ENCODE measurements around the gene VPS45.
A peak's percentile ranks its signal among the peaks of the same experiment; 100 is the strongest.
"Not testable (repeated sequence)": the region's sequence is repeated elsewhere in the genome, so short reads cannot be mapped to it uniquely, and the experiment has no call there.

The VPS45 gene, protein sequence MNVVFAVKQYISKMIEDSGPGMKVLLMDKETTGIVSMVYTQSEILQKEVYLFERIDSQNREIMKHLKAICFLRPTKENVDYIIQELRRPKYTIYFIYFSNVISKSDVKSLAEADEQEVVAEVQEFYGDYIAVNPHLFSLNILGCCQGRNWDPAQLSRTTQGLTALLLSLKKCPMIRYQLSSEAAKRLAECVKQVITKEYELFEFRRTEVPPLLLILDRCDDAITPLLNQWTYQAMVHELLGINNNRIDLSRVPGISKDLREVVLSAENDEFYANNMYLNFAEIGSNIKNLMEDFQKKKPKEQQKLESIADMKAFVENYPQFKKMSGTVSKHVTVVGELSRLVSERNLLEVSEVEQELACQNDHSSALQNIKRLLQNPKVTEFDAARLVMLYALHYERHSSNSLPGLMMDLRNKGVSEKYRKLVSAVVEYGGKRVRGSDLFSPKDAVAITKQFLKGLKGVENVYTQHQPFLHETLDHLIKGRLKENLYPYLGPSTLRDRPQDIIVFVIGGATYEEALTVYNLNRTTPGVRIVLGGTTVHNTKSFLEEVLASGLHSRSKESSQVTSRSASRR

DNA sequence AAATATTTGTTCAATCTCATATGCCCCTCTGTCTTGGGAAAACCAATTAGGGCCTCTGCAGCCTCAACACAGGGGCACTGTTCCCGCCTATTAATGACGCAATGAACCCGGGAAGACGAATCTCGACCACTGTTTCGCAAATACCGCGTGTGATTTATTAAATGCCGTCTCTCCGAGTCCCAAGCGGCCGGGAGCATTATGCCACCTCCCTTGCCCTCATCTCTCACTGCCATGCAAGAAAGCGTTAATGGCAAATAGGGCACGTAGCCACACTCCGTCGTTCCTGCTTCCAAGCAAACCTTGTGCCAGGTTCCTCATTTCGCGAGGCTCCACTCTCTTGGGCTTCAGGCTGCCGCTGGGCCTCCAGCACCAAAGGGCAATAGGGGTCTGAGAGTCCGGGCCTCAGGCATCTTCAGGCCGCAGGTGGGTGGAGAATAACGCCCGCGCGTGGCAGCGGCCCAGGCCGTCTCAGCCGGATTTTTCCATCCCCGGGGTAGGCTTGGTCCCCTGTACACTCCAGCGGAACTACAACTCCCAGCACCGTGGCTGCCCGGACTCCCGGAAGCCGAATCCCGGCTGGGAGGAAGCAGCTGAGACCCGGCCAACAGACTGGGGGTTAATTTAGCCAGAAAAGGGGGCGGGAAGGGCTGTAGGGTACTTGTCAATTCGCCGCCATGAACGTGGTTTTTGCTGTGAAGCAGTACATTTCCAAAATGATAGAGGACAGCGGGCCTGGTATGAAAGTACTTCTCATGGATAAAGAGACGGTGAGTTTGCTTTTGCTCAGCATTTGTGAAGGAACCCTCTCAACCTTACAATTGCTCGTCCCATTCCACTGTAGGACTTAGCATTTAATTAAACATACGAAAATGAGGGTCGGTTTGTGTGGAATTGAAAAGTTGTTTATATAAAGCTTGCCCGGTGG, at the start of gene VPS45:
Gene VPS45, plus strand, starts transcription at position 593 of the 925 bp plus-strand sequence. Its CDS starts 82 bp downstream, at position 675.
- peak; percentile 89 for DNase-seq

DNA sequence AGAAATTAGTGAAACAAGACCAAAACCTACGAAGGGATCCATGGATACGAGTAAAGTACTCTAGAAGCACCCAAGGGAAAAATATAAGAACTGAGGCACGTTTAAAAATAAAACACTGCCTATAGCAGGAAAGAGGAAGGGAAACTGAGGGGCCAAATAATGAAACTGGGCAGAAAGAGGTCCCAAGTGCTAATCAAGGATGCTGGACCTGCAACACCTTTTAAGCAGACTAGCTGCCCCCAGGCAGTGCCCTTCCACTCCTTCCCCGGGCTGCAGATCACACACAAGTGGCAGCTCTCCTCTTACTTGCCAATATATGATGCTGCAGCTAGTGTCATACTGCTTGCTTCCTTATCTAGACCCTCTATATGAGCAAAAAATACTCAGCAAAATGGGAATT, 49.4 kb upstream of the VPS45 start:
- DNase-seq, result no peak

DNA sequence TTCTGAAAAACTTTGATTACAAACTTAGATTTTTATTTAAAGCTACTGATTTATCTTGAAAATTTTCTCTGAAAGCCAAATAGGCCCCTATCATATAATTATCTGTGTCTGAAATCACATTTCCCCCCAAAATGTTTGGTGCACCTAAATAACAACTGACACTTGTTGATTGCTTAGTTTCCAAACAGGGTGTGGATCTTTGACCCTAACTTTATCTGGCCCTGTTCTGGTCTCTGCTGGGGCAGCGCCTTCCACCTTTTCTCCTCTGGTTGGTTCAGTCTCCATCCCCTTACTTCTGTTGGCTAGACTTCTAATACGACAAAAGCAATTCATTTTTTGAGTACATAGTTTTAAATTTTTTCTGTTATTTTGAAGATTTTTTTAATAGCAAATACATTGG, 46.9 kb upstream of the VPS45 start:
- DNase-seq, result no peak

DNA sequence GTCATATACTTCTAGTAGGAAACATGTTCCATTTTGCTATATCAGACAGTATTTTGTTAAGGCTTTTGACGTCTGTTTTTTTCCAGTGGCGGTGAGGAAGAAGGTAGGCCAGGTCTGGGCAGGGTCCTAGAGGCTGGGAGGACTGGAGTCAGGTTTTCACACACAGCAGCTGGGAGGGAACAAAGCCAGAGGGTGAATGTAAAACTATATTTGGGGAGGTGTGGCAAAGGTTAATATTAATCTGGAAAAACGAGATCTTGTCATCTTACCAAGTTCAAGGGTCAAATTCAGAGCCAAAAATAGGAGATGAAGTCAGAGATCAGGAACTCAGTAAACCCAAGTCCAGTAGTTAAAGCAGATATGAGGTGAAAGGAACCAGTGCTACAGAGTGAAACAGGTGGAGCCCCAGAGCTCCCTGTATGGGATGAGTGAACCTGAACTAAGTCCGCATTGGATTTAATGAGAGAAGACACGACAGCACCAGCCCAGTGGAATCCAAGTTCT, 46.3 kb upstream of the VPS45 start:
- no peak for DNase-seq

DNA sequence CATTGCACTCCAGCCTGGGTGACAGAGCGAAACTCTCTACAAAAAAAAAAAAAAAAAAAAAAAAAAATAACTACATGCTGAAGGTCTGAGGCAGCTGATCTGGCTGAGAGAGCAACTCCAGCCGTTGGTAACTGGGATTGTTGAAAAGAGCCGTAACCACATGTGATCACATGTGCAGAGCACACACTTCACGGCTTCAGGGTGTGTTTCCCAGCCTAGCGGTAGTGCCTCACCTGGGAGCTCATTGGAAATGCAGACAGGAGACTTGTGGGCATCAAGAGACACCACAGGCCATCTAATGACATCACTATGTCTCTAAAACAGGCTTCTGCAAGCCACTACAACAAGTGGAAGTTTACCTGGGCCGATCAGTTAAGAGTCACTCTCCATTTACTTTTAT, 45.2 kb upstream of the VPS45 start:
- peak; percentile 81 for DNase-seq

DNA sequence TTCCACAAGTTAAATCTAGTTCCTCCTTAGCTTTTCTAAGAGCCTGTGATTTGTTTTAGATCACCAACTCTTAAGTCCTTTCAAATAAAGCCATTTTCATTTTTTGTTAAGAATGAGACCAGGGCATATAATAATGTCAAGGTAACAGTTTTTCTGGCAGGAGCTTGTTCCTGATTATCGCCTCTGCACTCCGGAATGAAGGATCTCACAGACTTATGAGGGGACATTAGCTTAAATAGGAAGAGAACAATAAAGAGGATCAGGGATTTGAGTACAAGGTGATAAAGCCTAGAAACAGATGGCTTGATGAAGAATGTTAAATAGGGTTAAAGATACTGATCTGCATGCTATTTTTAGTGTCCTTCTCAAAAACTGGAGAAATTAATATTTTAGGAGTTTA, 43.4 kb upstream of the VPS45 start:
- no peak for DNase-seq

DNA sequence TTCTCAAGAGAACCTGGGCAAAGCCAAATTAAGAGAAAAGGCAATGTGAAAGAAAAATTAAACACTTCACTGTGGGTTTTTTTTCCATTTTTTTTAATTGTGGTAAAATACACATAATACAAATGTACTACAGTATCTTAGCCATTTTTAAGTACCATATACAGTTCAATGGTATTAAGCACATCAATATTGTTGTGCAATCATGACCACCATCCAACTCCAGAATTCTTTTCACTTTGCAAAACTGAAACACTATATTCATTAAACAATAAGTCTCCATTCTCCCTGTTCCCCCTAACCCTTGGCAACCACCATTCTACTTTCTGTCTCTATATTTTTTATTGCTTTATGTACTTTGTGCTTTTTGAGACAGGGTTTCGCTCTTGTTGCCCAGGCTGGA, 39.3 kb upstream of the VPS45 start:
- no peak for DNase-seq

DNA sequence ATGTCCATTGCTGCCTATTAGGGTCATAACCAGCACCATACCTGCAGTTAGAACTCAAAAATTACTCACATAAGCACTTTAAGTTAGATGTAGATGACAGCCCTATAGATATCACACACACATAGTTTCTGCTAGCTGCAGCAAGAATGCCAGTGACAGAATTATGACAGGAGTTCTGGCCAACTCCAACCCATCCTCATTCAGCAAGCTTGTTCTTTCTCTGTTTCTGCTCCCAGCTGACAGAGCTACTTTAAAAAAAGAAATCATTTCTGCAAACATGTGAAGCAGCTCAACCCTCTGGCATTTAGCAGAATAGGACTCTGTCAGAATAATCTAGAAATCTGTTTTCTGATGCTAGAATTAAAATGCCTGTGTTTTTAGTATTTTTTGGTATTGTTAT, 33.2 kb upstream of the VPS45 start:
- no peak for DNase-seq

DNA sequence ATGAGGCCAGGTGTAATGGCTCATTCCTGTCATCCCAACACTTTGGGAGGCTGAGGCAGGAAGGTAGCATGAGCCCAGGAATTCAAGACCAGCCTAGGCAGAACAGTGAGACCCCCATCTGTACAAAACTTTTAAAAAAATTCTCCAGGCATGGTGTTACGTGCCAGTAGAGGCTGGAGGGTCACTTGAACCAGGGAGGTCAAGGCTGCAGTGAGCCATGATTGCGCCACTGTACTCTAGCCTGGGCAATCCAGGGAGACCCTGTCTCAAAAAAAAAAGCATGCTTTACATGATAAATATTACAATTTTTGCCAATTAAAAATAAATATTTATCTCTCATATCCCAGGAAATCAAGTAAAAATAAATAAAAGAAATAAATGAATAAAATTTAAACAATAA, 17.6 kb upstream of the VPS45 start:
- no peak for DNase-seq

DNA sequence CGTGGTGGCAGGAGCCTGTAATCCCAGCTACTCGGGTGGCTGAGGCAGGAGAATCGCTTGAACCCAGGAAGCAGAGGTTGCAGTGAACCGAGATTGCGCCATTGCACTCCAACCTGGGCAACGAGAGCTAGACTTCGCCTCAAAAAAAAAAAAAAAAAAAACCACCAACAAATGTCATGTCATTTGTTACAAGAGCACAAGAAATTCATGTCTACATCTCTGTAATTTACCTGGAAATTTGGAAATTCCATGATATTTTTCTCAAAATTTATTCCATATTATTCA, 16.5 kb upstream of the VPS45 start:
- DNase-seq, result no peak

DNA sequence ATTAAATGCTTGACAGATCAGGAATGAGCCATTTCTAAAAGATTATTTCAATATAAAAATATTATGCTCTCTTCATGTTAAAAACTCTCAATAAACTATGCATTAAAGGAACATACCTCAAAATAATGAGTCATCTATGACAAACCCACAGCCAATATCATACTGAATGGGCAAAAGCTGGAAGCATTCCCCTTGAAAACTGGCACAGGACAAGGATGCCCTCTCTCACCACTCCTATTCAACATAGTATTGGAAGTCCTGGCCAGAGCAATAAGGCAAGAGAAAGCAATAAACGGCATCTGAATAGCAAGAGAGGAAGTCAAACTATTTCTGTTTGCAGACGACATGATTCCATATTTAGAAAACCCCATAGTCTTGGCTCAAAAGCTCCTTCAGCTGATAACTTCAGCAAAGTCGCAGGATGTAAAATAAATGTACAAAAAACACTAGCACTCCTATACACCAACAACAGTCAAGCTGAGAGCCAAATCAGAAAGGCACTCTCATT, 15.6 kb upstream of the VPS45 start:
- not testable (repeated sequence) for DNase-seq

DNA sequence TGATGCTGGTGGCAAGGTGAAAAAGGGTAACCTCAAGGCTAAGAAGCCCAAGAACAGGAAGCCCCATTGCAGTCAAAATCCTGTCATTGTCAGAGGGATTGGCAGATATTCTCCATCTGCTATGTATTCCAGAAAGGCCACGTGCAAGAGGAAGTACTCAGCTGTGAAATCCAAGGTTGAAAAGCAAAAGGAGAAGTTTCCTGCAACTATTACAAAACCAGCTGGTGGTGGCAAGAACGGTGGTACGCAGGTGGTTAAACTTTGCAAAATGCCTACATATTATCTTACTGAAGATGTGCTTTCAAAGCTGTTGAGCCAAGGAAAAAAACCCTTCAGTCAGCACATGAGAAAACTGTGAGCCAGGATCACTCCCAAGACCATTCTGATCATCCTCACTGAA, 13.7 kb upstream of the VPS45 start:
- no peak for DNase-seq

DNA sequence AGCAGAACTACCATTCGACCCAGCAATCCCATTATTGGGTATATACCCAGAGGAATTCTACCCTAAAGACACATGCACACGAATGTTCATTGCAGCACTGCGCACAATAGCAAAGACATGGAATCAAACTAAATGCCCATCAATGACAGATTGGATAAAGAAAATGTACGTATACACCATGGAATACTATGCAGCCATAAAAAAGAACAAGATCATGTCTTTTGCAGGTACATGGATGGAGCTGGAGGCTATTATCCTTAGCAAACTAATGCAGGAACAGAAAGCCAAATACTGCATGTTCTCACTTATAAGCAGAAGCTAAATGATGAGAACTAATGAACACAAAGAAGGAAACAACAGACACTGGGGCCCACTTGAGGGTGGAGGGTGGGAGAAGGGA, 12.1 kb upstream of the VPS45 start:
- not testable (repeated sequence) for DNase-seq

DNA sequence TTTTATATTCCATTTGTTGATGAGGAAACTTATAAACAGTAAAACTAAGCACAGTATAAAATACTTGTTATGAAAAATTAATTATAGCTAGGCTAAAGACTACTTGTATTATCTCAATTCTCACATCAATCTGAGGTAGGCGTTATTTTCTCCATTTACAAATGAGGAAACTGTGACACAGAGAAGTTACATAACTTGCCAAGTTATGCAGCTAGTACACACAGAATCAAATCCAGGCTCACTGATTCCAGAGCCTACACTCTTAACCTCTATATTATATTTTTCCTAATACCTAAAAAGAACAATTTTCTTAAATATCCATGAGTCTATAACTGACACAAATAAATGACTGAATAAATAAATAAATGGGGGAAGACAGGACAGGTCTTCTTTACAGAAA, 11.2 kb upstream of the VPS45 start:
- no peak for DNase-seq

DNA sequence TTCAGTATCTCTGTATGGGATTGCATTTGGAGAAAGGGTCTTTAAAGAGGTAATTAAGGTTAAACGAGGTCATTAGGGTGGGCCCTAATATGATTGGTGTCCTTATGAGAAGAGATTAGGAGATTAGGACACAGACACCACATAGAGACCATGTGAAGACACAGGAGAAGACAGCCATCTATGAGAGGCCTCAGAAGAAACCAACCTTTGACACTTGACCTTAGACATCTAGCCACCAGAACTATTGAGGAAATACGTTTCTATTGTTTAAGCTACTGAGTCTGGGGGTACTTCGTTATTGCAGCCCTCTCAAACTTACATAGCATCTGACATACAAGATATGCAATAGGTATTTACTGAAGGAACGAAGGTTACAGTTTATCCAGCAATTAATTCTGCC, 7.3 kb upstream of the VPS45 start:
- no peak for DNase-seq

DNA sequence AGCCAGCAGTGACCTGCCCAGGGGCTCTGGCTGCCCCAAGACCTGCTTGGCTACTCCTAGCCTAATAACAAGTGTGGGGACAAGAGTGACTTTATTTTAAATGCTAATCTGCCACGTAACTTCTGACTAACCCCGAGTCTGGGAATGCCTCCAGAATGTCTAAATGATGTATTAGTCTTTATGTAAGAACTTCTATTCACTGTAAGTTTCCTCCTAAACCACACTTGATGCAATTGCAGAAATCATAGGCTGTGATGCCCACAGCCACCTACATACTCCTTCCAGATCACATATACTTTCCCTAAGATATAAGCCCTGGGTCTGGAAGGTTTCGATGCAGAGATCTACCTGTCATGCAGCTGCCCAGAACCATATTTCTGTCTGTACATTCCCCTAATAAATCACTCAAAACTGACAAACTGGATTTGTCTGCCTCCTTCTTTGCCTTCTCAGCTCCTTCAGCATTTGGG, 5.9 kb upstream of the VPS45 start:
- no peak for DNase-seq

DNA sequence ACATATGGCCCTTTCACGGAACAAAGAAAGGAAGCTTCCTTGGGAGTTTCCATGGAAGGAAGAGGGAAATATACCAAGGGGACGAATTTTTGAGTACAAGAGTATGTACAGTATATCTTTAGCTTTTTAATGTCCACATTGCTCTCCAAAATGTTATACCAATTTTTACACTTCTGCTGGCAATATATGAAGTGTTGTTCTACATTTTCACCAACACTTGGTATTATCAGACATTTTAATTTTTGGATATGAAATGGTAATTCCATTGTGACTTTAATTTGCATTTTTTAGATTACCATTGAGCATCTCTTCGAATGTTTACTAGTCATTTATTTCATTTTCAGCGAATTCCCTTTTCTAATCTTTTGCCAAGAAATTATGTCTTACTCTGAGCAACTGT, 5.5 kb upstream of the VPS45 start:
- no peak for DNase-seq

DNA sequence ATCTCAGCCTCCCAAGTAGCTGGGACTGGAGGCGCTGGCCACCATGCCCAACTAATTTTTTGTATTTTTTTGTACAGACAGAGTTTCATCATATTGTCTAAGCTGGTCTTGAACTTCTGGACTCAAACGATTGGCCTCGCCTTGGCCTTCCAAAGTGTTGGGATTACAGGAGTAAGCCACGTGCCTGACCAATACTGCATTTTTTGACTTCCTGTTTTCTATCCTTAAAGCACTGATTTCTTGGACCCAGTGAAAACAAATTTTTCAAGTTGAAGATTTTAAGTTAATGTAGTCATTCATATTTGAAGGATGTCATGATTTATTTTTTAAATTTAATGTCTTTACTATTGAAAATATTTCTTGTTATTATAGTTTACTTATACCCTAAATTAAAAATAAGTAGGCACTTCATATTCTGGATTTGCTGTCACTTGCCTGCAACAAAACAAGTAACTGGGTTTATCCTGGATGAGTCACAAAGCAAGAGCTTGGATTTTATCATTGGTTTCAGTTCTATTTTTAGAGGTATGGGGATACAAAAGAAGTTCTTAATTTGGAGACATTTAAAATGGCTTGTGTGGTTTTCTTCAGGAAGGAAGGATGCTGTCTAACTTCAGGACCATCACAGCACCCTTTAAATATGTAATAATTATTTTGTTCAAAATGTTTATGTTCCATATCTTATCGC, 2.2 kb upstream of the VPS45 start:
- no peak for DNase-seq

DNA sequence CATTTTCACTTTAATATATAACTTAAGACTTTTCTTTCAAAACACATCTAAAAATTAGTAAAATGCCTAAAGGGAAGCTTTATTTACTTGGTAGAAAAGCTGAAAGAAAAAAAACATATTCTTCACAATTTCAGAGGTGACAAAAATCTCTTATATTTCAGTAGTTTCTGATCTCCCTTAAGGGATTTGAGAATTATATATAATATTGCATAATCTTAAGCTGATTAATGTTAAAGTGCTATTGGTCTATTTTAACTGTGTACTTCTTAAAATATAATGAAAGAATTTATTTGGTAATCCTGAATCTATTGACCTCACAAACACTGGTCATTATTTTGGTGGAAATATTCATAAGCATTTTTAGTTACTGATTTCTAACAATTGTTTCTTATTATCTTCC, 1.2 kb upstream of the VPS45 start:
- no peak for DNase-seq

DNA sequence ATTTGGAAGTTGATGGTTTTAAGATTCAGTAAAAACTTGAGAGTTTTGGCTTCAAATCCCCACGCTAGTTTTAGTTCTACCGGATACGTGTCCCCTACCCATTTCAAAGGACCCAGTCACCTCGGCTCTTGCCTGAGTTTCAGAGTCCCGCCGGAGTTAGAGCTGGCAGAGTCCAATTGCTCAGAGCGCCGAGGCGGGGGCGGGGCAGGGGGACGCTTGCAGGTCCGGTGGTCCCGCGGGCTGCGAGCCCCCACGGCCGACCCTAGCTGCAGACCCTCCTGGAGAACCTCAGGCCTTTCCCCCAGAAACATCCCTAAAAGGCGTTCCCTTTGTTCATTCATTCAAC, 765 bp upstream of the VPS45 start:
- DNase-seq, result no peak

DNA sequence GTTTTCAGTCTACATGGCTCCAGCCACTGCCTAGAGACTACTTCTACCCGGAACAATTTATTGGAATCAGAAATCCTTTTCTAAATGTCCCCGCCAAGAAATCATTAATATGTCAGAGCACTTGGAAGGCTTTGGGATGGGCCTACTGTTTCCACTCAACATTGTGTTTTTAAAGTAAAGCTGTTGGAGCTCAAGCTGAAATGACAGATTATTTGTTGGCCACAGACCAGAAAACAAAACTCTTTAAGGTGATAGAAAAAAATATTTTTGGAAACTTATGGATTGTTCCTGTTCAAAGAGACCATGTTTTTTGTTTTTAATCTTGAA, 496 bp downstream of the VPS45 start:
- DNase-seq, result no peak

DNA sequence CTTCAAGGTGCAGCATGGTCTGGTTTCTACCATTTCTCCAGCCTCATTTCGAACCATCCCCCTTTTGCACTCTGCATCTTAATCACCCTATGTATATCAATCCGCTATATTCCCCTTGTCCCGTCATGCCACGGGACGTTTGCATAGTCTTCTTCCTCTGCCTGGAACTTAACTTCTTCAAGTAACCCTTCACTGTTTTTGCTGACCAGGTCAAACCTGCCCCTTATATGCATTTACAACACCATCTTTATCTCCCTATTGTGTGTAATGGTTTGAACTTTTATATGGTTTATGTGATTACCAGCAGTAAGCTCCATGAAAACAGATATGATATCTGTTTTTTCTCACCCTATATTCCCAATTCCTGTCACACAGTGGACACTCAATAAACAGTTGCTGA, 2.3 kb downstream of the VPS45 start:
- DNase-seq, result no peak

DNA sequence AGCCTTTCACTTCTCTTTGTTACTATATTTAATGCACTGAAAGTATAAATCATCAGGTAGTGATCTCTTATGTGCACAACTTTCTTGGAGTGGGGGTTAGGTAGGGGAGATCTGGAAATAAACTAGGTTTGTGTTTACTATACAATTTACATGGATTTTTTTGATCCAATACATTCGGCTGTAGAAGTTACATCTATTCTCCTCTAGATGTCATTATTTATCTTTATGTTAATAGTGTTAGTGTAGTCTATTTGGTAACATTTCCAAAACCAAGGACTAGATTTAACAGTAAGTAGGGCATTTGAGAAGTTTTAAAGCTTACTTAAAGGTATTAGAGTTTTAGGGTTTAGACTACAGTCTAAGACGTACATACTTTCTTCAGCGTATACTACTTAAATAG, 5.4 kb downstream of the VPS45 start:
- DNase-seq, result no peak
